COLO829 (cell line): ENCODE measurements around the gene SPOP.
A peak's percentile ranks its signal among the peaks of the same experiment; 100 is the strongest.
"Not testable (repeated sequence)": the region's sequence is repeated elsewhere in the genome, so short reads cannot be mapped to it uniquely, and the experiment has no call there.

Experiments used
- DNase-seq: peaks from one replicate; pipeline ENCODE4 v3.0.0; 2012; ENCODE audit warnings: low spot score

SPOP gene

DNA sequence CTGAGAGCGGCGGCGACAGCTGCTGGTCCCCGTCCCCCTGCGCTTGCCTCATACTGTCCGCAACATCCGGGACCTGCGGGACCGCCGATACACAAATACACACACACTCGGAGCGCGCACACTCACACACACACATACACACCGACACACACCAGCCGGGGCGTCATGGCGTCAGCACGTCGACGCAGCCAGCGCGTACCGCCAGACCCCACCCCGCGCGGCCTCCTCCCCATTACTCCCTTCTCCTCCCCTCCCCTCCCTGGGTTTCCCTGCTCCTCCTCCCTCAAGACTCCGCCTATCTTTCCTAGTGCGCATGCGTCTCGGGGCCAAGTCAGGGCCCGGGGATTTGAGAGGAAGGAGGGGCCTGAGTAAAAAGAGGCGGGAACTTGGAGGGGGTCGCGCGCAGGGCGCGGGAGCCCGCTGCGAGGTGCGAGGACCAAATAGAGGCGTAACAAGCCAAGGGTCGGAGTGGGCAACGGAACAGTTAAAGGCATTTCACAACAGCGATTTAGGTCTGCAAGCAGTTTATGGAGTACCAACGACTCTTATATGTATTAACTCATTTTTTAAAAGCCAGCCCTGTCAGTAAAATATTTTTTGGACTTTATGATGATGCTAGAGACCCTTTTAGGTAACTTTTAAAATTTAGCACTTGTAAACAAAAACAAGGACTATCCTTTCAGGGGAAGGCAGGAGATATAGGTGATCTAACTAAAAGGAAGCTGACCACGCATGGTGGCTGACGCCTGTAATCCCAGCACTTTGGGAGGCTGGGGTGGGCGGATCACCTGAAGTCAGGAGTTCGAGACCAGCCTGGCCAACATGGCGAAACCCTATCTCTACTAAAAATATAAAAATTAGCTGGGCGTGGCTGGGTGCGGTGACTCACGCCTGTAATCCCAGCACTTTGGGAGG lies at the start of gene SPOP:
SPOP (minus strand) TSS at position 165 of the 915 bp plus-strand sequence. CDS start 55,287 bp downstream, outside the sequence.
- DNase-seq = peak; percentile 99

DNA sequence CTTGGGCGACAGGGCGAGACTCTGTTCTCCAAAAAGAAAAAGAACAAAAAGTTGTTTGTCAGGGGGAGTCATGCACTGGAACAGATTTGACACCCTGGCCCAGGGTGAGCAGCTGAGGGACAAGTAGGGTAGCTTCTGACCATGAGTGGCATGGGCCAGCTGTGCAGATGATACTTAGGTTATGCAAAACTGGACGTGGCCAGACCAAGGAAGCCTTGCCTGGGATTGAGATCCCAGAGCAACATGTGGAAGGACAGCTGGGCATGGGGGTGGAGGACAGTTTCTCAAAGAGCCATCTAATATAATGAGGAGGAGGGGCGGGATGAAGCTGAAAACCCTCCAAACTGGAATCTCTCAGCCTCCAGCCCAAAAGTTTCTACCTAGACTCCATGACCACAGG lies 49.5 kb upstream of the SPOP start:
- no peak for DNase-seq

DNA sequence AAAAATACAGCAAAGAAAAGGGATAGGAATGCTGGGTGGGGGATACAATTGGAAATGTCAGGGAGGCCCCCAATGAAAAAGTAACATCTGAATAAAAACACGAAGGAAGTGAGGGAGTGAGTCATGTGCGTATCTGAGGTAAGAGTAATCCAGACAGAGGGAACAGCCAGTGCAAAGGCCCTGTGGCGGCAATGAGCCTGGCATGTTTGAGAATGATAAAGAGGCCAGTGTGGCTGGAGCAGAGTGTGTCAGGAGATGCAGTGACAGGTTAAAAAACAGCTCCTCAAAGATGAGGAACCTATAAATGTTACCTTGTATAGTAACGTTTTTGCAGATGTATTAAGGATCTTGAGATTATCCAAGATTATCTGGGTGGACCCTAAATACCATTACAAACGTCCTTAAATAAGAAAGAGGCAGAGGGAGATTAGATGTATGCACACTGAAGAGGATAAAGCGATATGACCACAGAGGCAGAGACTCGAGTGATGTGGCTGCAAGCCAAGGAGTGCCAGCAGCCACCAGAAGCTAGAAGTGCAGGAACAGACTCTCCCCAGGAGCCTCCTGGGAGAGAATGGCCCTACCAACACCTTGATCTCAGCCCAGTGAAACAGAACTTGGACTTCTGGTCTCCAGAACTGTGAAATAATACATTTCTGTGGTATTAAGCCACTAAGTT lies 47.7 kb upstream of the SPOP start:
- DNase-seq = no peak

DNA sequence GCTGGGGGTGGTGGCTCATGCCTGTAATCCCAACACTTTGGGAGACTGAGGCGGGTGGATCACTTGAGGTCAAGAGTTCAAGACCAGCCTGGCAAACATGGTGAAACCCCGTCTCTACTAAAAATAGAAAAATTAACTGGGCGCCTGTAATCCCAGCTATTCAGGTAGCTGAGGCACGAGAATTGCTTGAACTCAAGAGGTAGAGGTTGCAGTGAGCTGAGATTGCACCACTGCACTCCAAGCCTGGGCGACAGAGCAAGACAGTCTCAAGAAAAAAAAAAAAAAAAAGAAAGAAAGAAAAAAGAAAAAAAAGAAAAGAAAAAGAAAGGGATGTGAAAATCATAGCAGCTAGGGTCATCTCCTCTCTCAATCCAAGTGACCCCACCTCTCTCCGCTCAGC lies 46.7 kb upstream of the SPOP start:
- not testable (repeated sequence) for DNase-seq

DNA sequence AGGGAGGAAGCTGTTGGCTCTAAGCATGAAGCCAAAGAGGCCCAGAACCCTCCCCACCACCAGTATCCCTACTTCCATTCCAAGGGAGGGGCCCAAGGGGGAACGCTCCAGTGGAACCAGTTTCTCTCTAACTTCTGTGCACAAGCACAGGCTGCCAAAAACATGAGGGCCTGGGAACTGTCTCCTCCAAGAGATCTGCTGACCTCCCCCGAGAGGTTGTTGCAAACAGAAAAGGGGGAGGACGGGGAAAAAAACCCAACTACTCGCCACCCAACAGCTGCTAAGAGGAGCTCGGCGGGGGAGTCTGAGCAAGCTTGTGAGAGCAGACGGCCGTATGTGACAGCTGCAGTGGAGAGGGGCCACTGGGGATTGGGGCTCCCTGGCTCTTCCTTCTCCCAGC lies 45.5 kb upstream of the SPOP start:
- no peak for DNase-seq

DNA sequence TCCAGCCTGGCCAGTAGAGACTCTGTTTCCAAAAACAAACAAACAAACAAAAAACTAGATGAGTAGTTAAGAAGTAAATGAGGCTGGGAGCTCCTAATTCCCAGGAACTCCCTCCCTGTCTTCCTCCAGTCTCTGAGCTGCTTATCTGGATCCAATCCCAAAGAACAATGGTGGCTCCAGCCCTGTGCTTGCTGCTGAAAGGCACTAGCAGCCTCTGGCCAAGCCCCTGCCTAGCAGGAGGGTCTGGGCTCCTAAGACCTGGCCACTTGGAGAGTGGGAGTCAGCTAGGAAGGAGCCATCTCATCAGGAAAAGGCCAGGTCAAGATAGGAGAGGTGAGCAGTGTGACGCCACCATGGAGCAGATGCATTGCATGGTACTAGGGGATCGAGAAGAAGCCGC lies 44.2 kb upstream of the SPOP start:
- no peak for DNase-seq

DNA sequence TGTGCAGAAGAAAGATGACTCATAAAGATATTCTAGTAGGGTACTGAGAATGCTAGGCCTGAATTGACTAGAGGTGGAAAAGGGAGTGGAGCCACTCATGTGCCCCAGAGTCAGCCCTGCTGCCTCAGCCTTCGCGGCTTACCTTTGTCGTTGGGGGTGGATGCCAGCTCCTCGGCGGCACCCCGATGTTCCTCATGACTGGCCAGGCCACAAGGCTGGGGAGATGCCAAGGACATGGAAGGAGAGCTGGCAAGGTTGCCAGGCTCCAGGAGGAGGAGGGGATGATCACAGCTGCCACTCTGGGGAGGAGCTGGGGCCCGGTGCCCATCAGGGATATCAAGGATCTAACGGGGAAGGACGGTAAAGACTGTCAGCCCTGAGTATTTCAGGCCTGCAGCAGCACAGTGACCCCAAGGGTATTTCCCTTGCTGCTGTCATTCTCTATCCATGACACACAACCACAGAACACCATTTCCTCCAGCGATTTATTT lies 39.5 kb upstream of the SPOP start:
- DNase-seq = no peak

DNA sequence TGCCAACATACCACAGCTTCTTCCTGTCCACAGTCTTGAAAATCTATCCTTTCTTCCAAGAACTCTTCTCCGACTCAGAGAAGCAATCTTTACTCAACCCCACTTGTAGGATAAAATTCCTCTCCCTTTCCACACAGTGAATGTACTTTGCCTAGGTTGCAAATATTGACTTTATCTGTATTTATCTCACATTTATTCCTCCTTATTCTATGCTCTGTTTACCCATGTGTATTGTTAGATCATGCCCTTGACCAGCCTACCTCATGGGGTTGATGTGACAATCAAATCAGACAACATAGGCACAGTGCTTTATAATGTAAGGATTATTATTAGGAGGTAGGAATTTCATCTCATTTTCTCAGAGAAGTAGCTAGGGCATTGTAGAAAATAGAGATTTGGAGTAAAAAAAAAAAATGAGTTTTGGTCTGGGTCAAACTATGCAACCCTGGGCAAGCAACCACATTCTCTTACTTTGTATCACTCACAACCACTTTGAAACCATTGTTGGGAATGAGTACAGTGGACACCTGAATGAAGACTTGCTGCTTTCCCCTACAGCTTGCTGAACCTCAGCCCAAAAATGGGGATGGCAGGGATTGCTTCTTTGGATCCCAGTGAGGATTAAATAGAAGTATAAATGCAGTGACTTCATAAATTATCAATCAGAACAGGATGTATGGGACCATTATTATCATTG lies 38.9 kb upstream of the SPOP start:
- DNase-seq = no peak

DNA sequence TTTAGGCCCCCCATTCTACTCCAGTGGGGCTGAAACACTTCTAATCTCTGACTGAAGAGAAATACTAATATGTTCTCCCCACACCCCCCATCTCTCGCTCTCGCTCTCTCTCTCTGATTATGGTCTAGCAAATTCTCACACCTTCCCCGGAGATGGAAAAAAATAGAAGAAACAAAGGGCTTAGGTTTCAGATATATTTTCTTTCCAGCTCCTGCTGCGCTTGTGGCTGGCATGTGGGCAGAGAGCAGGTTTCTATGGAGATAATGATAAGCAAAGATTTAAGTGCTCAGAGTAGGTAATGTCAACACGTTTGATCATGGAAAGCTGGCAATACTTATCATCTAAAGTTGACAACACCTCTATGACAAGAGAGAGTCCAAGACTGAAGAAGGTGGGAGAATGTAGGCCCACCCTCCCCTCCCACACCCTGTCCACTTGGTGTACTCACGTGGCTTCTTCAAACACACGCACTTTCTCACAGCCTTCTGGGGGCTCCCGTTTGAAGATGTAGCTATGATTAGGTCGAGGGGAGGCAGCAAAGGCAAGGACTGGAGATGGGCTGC lies 37.9 kb upstream of the SPOP start:
- no peak for DNase-seq

DNA sequence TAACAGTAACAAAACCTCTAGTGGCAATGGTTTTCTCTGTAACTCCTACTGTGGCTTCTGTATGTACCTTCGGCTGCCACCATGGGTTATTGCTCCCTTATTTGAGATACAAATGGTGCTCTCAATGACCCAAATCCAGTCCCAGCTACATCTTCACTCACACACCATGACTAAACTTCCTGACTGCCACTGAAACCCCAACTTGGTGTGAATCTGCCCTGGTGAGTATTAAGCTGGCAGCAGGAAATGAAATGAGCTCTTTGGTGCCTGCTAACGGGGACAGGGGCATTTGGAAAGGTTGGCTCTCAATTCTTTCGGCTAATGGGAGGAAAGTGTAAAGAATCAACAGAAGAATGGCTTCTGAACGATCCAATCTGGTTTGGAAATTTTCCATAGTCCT lies 37.3 kb upstream of the SPOP start:
- DNase-seq = no peak

DNA sequence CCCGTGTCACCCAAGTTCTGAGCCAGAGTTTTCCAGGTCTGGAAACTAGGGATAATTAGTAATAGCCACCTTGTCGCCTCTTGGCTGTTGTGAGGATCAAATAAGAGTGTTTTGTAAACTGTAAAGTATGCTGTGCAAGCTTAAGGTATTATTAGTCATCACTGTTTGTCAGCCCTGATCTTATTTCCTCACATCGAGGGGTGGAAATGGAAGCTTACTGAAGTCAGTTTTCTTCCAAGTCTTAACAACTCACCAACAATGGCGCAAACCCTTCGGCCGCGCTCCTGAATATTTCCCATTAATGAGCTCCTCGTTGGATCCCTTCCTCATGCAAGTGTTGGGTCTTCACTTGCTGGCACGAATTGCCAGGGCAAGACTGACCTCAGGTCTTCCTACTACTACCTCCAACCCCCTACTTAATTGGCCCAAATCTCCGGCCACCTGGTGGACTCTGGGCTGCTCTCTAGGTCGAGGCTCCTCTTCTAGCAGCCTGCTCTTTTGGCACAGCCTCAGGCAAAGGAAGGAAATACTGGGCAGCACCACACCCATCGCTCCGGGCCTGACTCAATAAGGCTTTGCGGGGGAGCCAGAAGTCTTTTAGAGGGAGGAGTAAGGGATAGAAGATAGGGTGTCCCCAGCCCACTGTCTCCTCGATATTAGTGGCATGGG lies 30.8 kb upstream of the SPOP start:
- DNase-seq = no peak

DNA sequence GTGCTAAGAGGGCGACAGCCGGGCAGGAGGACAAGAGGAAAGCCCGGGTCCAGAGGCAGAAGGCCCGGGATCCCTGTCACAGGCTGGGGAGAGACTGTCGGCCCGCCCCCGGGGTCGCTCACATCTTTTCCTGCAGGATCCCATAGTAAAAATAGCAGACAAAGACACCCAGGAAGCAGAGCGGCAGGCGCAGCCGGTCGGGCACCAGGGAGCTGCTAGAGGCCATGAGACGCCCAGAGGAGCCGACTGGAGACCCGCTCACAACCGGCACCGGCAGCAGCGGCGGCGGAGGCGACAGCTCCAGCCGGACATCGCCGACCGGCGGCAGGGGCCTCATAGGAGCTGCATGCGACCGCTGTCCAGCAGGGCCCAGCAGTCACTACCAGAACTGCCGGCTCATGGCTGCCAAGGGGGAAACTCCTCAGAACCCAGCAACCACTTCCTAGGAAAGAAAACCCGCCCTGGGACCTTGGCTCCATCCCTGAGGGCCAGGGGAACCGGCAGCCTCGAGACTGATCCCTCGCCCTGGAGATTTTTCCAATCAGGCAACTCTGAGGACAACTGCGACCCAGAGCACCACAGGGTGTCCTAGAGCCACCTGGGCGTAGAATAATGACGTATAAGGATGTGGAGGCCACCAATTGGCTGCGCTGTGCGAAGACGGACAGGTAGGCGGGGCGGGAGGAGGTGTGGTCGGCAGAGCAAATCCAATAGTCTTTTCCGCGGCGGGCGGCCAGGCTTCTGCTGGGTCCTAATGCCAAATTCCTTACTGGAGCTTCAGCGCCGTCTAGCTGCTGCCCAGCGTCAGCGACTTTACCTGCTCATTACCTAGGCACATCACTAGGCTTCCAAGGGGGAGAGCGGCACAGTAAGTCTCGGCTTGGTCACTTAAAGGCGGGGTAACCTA lies 30.0 kb upstream of the SPOP start, which contains the start of gene SLC35B1:
SLC35B1 (minus strand) TSS at position 357 of the 907 bp plus-strand sequence; CDS start at position 226, 131 bp downstream.
- DNase-seq = peak; percentile 100

DNA sequence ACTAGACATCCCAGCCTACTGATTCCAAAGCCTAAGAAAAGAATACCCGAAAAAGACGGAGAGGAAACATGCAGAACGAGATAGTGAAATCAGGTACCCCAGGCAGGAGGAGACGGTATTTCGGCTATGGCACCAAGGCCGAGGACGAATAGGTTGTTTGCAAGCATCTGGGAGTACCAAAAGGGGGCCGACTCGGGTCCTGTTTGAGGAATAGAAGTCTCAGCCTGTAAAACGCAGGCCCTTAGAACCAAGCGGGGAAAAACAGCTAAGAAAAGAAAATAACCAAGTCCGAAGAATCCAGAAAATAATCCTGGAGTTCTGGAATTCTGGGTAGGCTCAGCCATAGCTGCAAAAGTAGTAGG lies 29.3 kb upstream of the SPOP start:
- DNase-seq = no peak

DNA sequence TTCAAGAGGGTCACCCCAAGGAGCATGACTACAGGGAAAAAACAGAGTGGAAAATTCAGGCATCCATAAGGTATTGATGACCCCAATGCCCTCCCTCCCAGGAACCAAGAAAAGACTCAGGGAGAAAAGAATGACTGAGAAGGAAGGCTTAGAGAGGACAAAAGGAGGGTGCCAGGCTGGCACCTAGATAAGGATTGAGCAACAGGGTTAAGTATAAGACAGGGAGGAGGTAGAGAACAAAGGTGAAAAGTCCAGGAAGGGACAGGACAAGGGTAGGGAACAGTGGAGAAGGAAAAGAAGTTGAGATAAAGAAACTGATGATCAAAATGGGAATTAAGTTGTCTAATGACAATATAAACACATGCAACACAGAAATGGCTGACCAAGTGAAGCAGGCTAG lies 27.4 kb upstream of the SPOP start:
- DNase-seq = no peak

DNA sequence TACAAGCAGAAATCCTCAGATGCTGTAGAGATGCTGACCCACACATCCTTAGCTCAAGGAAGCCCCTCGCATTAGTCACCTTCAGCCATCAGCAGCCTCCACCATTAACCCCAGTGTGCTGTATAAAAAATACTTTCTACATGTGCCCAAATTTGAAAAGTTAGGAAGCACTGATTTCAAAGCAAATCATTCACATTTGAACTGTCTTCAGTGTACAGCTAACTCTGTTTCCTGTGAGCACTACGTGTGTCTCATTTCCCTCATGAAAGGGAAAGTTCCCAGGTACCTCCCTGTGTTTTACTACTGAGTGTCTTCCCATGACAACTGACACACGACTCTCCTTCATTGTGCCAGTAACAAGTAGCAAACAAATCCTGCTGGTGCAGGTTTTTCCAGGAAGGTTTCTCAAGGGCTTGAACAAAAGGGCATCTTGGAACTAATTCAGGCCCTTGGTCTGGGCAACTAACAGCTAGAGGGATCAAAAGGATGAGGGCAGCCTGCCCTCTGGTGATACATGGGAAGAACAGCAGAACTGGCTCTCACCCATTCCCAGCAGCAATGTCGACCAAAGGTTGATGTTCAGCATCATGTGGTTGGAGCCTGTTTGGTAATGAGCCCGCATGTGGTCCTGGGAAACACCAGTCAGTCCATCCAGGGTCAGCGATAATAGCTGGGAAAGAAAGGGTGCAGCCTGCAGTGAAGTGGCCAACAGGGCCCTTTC lies 25.8 kb upstream of the SPOP start:
- no peak for DNase-seq

DNA sequence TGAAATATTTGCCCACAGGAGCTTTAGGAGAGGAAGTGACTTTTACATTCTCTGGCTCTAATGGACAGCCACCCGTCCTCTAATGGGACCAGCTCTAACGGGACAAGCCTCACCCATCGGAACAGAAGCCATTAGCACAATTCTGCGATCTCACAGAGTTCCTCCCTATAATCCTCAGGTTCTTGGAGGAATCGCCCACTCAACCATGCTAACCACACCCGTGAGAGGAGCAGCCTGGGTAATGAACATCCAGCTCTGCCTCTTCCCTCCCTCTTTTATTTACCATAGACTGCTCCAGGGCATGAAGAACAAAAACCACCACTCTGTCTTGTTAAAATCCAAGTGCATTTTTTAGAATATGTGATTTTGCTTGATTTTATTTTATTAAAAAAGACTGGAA lies 23.1 kb upstream of the SPOP start:
- no peak for DNase-seq

DNA sequence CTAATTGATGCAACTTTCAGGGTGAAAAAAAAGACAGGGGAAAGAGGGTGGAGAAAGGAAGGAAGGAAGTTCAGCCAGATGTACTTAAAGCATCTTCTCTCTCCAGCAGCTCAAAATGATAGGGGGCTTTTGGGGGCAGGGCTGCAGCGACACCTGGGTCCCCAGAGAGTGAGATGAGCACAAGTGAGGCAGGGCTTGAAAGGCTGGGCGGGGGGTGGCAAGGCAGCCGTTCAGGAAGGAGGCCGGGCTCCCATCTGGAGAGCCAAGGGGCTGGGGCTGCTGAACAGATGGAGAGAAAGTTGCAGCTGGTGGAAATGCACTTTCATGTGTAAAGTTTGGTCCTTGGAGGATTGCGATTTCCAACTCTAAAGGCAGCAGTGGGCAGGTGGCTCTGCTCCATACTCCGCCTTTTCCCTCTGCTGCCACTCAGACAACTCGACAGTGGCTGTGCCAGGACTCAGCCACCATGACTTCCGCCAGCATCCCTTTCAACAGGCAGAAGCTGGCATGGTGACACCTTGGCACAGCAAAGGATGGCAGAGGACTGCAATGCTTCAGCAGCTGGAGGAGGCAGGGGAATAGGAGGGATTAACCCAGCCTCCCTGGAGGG lies 22.2 kb upstream of the SPOP start:
- no peak for DNase-seq

DNA sequence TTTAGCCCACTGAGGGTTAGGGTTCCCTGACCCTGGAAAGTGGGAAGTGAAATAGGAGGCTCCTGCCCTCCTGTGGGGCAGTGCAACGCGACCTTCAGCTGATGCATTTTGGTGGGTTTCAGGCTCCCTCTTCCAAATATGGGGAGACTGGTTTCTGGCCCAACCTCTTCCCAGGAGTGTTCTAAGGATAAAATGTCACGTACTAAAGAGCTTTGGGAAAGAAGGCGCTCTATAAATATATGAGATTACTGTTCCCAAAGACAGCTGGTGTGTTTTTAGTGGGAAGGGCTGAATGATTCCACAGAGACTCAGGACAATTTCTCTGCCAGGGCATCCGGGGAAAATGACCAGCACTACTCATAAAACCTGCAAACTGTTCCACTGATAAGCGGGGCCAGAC lies 20.1 kb upstream of the SPOP start:
- no peak for DNase-seq

DNA sequence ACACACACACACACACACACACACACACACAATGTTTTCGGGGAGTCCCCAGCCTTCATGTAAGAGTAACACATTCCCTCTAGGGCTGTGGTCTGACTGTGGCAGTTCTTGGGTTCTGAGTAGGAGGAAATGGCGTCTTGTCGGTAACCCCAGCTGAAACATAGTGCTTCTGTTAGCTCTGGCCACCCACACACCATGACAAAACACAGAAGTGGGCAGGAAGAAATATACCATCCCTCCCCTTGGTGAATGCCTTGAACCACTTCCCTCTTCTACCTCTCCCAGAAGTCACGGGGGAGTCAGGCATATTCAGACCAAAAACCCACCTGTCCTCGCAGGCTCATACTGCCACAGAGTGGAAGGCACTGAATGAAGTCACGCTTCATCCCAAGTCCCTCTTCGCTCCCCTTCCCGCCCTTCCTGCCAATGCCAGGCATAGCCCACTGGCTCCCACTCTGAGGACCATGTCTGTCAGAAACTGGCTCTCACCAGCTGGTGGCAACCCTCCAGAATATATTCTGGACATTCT lies 18.4 kb upstream of the SPOP start:
- DNase-seq = no peak
